Mononuclear cell (primary cell): ENCODE results near the gene ITPRID2. TPM values are rescaled to one million over a fixed set of nuclear protein-coding genes. Genes with fewer than 3 reads are reported as not detected.
"Not testable (repeated sequence)": the region's sequence is repeated elsewhere in the genome, so short reads cannot be mapped to it uniquely, and the experiment has no call there.

ENCODE experiments used
- H3K27me3 ChIP-seq: 2 replicates; pipeline ENCODE4 v1.6.0; 2011; ENCODE audit warnings: low read length, control low read depth; ENCODE audit not compliant: insufficient read depth
- H3K4me1 ChIP-seq: 2 replicates; pipeline ENCODE4 v1.5.1; 2011; ENCODE audit warnings: mild to moderate bottlenecking, low read length, control low read depth; ENCODE audit not compliant: insufficient read depth
- H3K4me3 ChIP-seq: 2 replicates; pipeline ENCODE4 v1.5.1; 2011; ENCODE audit warnings: mild to moderate bottlenecking, low read length, moderate library complexity
- H3K9me3 ChIP-seq: 2 replicates; pipeline ENCODE4 v1.5.1; 2011; ENCODE audit warnings: low read depth, mild to moderate bottlenecking, control low read depth, low read length
- total RNA-seq: library from RNA; depleted of rRNA; stranded (reverse); fragments of >200 nt; gene quantifications from one replicate; pipeline ENCODE4 v1.2.3, GENCODE V29; 2012

ITPRID2 gene
- total RNA-seq, 1 donor, result 96.4 TPM

DNA sequence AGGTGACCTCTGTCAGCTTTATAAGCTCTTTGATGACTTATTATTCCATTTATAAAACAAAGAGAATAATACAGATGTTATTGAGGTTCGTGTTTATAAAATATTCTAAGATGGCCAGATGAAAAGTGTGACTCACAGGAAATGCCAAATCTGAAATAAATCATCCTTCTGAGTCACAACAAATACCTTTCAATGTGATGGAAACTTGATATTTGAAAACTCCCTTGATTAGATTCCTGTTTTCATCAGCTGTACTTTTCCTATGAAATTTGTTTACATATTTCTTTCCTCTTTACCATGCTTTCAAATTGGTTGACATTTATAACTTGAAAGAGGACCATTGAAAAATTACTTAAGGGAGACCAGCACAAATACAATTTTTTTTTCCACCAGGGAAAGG lies 63.5 kb downstream of the ITPRID2 start:
- H3K27me3 ChIP-seq, result no peaks in the 10 kb centered on the region
- H3K4me1 ChIP-seq, result peaks cover 3% of the 10 kb centered on the region
- H3K9me3 ChIP-seq, result no peaks in the 10 kb centered on the region
- H3K4me3 ChIP-seq, result no peak overlapping the region

DNA sequence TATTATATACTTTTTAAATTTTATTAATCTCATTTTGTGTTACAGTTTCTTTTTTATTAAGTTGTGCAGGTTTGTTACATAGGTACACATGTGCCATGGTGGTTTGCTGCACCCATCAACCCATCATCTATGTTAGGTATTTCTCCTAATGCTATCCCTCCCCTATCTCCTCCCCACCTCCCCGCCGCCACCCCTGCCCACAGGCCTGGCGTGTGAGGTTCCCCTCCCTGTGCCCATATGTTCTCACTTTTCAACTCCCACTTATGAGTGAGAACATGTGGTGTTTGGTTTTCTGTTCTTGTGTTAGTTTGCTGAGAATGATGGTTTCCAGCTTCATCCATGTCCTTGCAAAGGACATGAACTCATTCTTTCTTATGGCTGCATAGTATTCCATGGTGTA lies 64.3 kb downstream of the ITPRID2 start:
- H3K9me3 ChIP-seq, H3K4me3 ChIP-seq, H3K4me1 ChIP-seq, H3K27me3 ChIP-seq: not testable (repeated sequence)

- Histone ChIP-seq H3K4me3 (no peak overlapping the region), H3K9me3 (no peaks in the 10 kb centered on the region), H3K4me1 (peaks cover 3% of the 10 kb centered on the region), H3K27me3 (no peaks in the 10 kb centered on the region)
Observed at GRCh38 chr2:181957668-181958067, 66.1 kb downstream of the ITPRID2 start.

DNA sequence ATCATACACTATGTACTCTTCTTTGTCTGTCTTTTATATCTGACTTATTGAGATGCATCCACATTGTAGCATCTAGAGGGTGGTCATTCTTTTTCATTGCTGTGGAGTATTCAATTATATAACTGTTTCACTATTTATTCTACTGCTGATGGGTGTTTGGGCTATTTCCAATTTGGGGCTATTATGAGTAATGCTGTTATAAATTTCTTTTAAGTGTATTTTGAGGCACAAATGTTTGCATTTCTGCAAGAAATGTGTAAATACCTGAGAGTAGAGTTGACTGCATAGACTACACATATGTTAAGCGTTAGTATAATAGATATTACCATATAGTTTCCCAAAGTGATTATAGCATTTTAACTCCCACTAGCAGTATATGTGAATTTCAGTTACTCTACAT lies 67.2 kb downstream of the ITPRID2 start:
- no peaks in the 10 kb centered on the region for H3K27me3 ChIP-seq
- no peak overlapping the region for H3K4me3 ChIP-seq
- H3K9me3 ChIP-seq, result no peaks in the 10 kb centered on the region
- H3K4me1 ChIP-seq, result peaks cover 3% of the 10 kb centered on the region

DNA sequence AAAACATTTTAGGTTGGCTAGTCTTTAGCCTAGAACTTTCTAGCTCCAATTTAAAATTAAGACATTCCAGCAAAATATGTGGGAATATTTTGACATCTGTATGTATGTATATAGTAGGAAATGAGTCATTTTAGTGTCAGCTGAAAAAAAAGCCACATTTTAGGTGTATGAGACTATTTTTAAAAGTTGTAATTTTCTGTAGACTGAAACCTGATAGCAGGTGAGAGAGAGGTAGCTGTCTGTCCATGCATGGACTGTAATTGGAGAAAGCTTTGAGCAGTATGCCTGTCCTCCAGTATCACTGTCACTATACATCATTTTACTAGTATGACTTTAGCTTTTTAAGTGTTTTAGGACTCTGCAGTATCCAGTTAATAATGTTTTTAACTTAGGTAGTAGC lies 68.0 kb downstream of the ITPRID2 start:
- Histone ChIP-seq H3K4me1 (no peaks in the 10 kb centered on the region), H3K9me3 (no peaks in the 10 kb centered on the region), H3K4me3 (no peak overlapping the region), H3K27me3 (no peaks in the 10 kb centered on the region)

DNA sequence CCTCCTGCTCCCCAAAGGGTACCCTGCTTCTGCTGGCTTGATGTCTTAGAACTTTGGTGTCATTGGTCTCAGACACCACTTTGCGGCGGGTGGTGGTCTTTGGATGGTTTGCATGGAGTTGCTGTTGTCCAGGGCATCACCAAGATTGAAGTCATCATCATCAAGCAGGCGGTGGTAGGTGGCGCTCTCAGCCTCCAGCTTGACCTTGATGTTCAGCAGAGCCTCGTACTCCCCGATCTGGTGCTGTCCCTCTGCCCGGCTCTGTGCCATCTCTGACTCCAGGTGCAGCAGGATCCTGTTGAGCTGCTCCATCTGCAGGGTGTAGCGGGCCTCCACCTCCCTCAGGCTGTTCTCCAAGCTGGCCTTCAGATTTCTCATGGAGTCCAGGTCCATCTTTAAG lies 69.6 kb downstream of the ITPRID2 start:
- not testable (repeated sequence) for H3K27me3 ChIP-seq, H3K4me3 ChIP-seq, H3K4me1 ChIP-seq, H3K9me3 ChIP-seq

GRCh38 chr2:181962142-181962541 lies 70.6 kb downstream of the ITPRID2 start:
- H3K27me3 ChIP-seq, result no peaks in the 10 kb centered on the region
- no peaks in the 10 kb centered on the region for H3K9me3 ChIP-seq
- H3K4me3 ChIP-seq, result no peak overlapping the region

DNA sequence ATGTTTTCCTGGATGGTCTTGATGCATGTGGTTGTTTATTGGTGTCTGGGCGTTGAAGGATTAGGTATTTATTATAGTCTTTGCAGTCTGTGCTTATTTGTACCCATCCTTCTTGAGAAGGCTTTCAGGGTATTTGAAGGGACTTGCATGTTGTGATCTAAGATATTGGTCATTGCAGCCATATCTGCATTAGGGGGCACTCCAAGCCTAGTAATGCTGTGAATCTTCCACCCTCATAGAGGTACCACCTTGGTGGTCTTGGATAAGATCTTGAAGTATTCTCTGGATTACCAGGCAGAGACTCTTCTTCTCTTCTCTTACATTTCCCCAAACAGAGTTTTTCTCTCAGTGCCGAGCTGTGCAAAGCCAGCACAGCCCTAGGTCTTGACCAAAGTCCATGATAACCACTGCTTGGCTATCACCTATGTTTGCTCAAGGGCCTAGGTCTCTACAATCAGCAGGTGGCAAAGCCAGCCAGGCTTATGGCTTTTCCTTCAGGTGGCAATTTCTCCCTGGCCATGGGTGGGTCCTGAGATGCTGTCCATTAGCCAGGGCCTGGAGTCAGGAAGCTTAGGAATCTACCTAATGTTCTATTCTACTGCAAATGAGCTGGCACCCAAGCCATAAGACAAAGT lies 78.7 kb downstream of the ITPRID2 start:
- H3K4me3 ChIP-seq, result no peak overlapping the region
- H3K27me3 ChIP-seq, result no peaks in the 10 kb centered on the region
- no peaks in the 10 kb centered on the region for H3K4me1 ChIP-seq
- H3K9me3 ChIP-seq, result no peaks in the 10 kb centered on the region

More at GRCh38 chr2:181962142-181962541, 70.6 kb downstream of the ITPRID2 start:
- H3K4me1 ChIP-seq, result no peaks in the 10 kb centered on the region

GRCh38 chr2:181971032-181971431 lies 79.5 kb downstream of the ITPRID2 start:
- Histone ChIP-seq H3K27me3 (no peaks in the 10 kb centered on the region), H3K4me3 (no peak overlapping the region), H3K9me3 (no peaks in the 10 kb centered on the region), H3K4me1 (no peaks in the 10 kb centered on the region)

DNA sequence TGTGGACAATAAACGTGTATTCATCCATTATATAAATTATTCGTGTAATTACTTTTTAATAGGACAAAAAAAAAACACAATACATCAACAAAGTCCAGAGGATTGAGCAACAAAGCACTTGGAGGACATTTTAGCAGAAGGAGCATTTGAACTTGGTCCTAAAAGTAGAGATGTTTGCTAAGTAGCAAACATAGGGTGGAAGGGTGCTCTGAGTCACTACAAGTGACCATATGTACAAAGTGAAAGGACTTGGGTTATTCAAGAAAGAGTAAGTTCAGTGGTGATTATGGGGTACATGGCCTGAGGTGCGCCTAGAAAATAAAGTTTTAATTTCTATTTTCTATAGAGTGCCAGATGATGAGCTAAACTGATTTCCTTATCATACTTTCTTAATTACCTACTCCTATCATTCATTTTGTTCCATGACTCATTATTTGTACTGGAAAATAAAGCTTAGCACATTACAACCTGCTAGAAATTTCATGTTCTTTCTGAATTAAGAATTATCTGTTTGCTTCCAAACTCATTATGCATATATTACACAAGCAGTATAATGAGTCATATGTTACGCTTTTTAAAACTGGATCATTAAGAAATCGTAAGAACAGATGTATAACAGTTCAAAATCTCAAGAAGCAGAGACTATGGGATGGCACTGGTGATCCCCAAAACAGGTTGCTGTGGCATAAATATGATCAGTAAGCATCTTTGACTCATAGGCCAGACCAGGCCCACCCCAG lies 81.1 kb downstream of the ITPRID2 start:
- Histone ChIP-seq H3K27me3 (no peaks in the 10 kb centered on the region), H3K4me3 (no peak overlapping the region), H3K4me1 (no peaks in the 10 kb centered on the region), H3K9me3 (no peaks in the 10 kb centered on the region)

DNA sequence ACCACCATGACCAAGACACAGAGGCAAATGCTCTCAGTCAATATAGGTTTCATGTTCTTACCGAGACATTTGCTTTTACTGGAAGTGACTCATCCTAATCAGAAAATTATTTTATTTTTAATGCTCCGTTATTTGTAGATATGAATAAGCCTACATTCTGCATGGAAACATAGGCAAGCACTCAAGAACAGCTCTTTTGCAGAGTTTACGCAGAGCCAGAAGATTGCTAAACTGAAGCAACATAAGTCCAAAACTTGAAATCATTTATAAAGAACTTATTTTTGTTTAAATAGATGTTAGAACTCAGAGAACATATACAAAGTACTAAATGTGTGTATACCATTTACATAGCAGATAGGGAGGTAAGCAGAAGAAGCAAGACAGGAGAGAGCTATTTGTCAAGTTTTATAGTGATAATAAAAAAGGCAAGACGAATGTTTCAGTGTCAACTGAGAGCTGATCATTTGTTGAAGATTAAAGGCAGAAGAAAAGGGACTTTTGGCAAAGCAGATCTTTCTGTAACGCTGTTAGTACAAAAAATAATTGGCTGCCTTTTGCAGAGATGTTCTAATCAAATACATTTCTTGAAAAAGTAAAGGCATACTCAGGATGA lies 81.7 kb downstream of the ITPRID2 start:
- Histone ChIP-seq H3K27me3 (no peaks in the 10 kb centered on the region), H3K4me3 (no peak overlapping the region), H3K9me3 (no peaks in the 10 kb centered on the region), H3K4me1 (no peaks in the 10 kb centered on the region)

- no peaks in the 10 kb centered on the region for H3K9me3 ChIP-seq
- H3K4me3 ChIP-seq, result no peak overlapping the region
- no peaks in the 10 kb centered on the region for H3K4me1 ChIP-seq
- H3K27me3 ChIP-seq, result no peaks in the 10 kb centered on the region
Observed at GRCh38 chr2:181977661-181978350, 86.3 kb downstream of the ITPRID2 start.

- no peak overlapping the region for H3K4me3 ChIP-seq
- H3K4me1 ChIP-seq, result no peaks in the 10 kb centered on the region
- no peaks in the 10 kb centered on the region for H3K9me3 ChIP-seq
- no peaks in the 10 kb centered on the region for H3K27me3 ChIP-seq
Observed at GRCh38 chr2:181978351-181979150, 87.0 kb downstream of the ITPRID2 start.
